HuH-7 (cell line): ENCODE data around the gene SECTM1.

ENCODE experiments used
- DNase-seq: peaks from one replicate; pipeline ENCODE4 v3.0.0; 2011; ENCODE audit warnings: low spot score

Gene SECTM1

GRCh38 chr17:82280537-82280936, 53.0 kb downstream of the SECTM1 start:
- no peak for DNase-seq

- no peak for DNase-seq
These were observed 54.7 kb downstream of the SECTM1 start for GRCh38 chr17:82278786-82279391.

GRCh38 chr17:82278308-82278707, 55.3 kb downstream of the SECTM1 start:
- DNase-seq: no peak

- no peak for DNase-seq
These were observed 55.7 kb downstream of the SECTM1 start for GRCh38 chr17:82277851-82278250.

- DNase-seq: no peak
These were observed 56.6 kb downstream of the SECTM1 start for GRCh38 chr17:82276938-82277337.

- DNase-seq: no peak
These were observed 58.2 kb downstream of the SECTM1 start for GRCh38 chr17:82275326-82275725.

GRCh38 chr17:82274134-82275020, 59.2 kb downstream of the SECTM1 start:
- DNase-seq: no peak

- peak; percentile 92 for DNase-seq
These were observed 60.0 kb downstream of the SECTM1 start, which contains the start of gene CSNK1D for GRCh38 chr17:82273327-82274133. Gene CSNK1D (minus strand): TSS chr17:82273700. CDS start chr17:82273381, 319 bp downstream.

- peak; percentile 65 for DNase-seq
These were observed 60.9 kb downstream of the SECTM1 start for GRCh38 chr17:82272495-82273326.

- DNase-seq: no peak
These were observed 62.2 kb downstream of the SECTM1 start for GRCh38 chr17:82271401-82271800.
